Measurements from ENCODE around the gene PIH1D1. TPM values are rescaled to one million over a fixed set of nuclear protein-coding genes. Genes with fewer than 3 reads are reported as not detected.

Gene PIH1D1
- total RNA-seq, 1 donor from 2014 or later: 130 TPM

GRCh38 chr19:49400029-49400428 lies 51.6 kb downstream of the PIH1D1 start:
- no peak overlapping the region for H3K4me3 ChIP-seq (ENCODE audit: low read depth, low read length)
- TF ChIP-seq, protein P1, sequence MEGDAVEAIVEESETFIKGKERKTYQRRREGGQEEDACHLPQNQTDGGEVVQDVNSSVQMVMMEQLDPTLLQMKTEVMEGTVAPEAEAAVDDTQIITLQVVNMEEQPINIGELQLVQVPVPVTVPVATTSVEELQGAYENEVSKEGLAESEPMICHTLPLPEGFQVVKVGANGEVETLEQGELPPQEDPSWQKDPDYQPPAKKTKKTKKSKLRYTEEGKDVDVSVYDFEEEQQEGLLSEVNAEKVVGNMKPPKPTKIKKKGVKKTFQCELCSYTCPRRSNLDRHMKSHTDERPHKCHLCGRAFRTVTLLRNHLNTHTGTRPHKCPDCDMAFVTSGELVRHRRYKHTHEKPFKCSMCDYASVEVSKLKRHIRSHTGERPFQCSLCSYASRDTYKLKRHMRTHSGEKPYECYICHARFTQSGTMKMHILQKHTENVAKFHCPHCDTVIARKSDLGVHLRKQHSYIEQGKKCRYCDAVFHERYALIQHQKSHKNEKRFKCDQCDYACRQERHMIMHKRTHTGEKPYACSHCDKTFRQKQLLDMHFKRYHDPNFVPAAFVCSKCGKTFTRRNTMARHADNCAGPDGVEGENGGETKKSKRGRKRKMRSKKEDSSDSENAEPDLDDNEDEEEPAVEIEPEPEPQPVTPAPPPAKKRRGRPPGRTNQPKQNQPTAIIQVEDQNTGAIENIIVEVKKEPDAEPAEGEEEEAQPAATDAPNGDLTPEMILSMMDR (conservative IDR thresholded peaks at IDR 0.05; ENCODE audit: low read depth, low read length): no peak
- no peak for DNase-seq (ENCODE audit: low read depth)

GRCh38 chr19:49398931-49399330 lies 52.7 kb downstream of the PIH1D1 start:
- no peak for DNase-seq (ENCODE audit: low read depth)
- no peak overlapping the region for H3K4me3 ChIP-seq (ENCODE audit: low read depth, low read length)
- TF ChIP-seq, protein P1 (conservative IDR thresholded peaks at IDR 0.05; ENCODE audit: low read depth, low read length): no peak

DNA sequence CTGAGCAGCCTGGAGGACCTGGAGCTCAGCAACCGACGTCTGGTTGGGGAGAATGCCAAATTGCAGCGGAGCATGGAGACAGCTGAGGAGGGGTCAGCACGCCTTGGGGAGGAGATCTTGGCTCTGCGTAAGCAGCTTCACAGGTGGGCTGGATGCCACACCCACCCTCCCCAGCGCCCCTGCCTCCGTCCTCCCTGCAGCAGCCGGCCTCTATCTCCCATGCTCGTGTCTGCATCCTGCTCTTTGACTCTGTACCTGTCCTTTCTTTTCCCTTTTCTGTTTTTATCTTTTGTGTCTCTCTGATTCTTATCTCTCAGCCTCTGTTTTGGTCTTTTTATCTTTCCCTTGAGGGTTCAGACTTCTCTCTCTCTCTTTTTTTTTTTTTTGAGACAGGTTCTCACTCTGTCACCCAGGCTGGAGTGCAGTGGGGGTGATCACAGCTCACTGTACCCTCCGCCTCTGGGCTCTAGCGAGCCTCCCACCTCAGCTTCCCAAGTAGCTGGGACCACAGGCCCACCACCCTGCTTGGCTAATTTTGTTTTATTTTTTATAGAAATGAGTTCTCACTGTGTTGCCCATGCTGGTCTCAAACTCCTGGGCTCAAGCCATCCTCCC lies 53.5 kb downstream of the PIH1D1 start:
- no peak overlapping the region for H3K4me3 ChIP-seq (ENCODE audit: low read depth, low read length)
- TF ChIP-seq, protein P1 (conservative IDR thresholded peaks at IDR 0.05; ENCODE audit: low read depth, low read length): no peak
- DNase-seq (ENCODE audit: low read depth): no peak

GRCh38 chr19:49396738-49397505 lies 54.7 kb downstream of the PIH1D1 start:
- H3K4me3 ChIP-seq (ENCODE audit: low read depth, low read length): no peak overlapping the region
- no peak for DNase-seq (ENCODE audit: low read depth)
- TF ChIP-seq, protein P1 (conservative IDR thresholded peaks at IDR 0.05; ENCODE audit: low read depth, low read length): no peak

Other genes starting within 250 kb of the PIH1D1 start
- 0.07 and 0.29 TPM in 2 replicates for gene SLC6A16, start 126.6 kb downstream of the PIH1D1 start, total RNA-seq
- gene CD37, start 116.4 kb downstream of the PIH1D1 start, total RNA-seq: not detected in 2 replicates
- 74.5 and 89.5 TPM in 2 replicates for gene TEAD2, start 89.4 kb downstream of the PIH1D1 start, total RNA-seq
- 1.3 TPM in 1 of 2 replicates, not detected in the other for gene DKKL1, start 87.9 kb downstream of the PIH1D1 start, total RNA-seq
- 0.06 TPM in 1 of 2 replicates, not detected in the other for gene KASH5, start 63.6 kb downstream of the PIH1D1 start, total RNA-seq
- not detected in 2 replicates for gene PTH2, start 28.4 kb downstream of the PIH1D1 start, total RNA-seq
- not detected in 2 replicates for gene GFY, start 26.4 kb downstream of the PIH1D1 start, total RNA-seq
- gene SLC17A7, start 10.3 kb downstream of the PIH1D1 start, total RNA-seq: not detected in 2 replicates
- 41.5 and 44.9 TPM in 2 replicates for gene ALDH16A1, start 1.4 kb upstream of the PIH1D1 start, total RNA-seq
- gene FLT3LG, start 22.4 kb upstream of the PIH1D1 start, total RNA-seq: 0.81 and 2.5 TPM in 2 replicates
- gene RPL13A, start 35.8 kb upstream of the PIH1D1 start, total RNA-seq: 3,343 and 3,374 TPM in 2 replicates
- gene RPS11, start 44.6 kb upstream of the PIH1D1 start, total RNA-seq: 3,600 and 5,144 TPM in 2 replicates
- gene FCGRT, start 60.8 kb upstream of the PIH1D1 start, total RNA-seq: 34.2 and 79.3 TPM in 2 replicates
- 14.1 and 32.9 TPM in 2 replicates for gene RCN3, start 76.2 kb upstream of the PIH1D1 start, total RNA-seq
- 82.4 and 168 TPM in 2 replicates for gene NOSIP, start 128.7 kb upstream of the PIH1D1 start, total RNA-seq
- 0.87 and 1.0 TPM in 2 replicates for gene PRRG2, start 129.5 kb upstream of the PIH1D1 start, total RNA-seq
- 6.7 and 7.8 TPM in 2 replicates for gene PRR12, start 139.4 kb upstream of the PIH1D1 start, total RNA-seq
- gene RRAS, start 188.3 kb upstream of the PIH1D1 start, total RNA-seq: 33.5 and 67.2 TPM in 2 replicates
- gene SCAF1, start 190.4 kb upstream of the PIH1D1 start, total RNA-seq: 51.0 and 54.8 TPM in 2 replicates
- gene IRF3, start 214.0 kb upstream of the PIH1D1 start, total RNA-seq: 73.8 and 78.3 TPM in 2 replicates
- 53.3 and 69.8 TPM in 2 replicates for gene BCL2L12, start 214.1 kb upstream of the PIH1D1 start, total RNA-seq
- 186 and 629 TPM in 2 replicates for gene PRMT1, start 225.5 kb upstream of the PIH1D1 start, total RNA-seq
- gene ADM5, start 237.8 kb upstream of the PIH1D1 start, total RNA-seq: 1.9 and 2.8 TPM in 2 replicates
- 1.7 and 9.9 TPM in 2 replicates for gene CPT1C, start 239.3 kb upstream of the PIH1D1 start, total RNA-seq

All from epithelial cell of proximal tubule (primary cell).